Astrocyte (in vitro differentiated cells and primary cell): ENCODE data around the gene C3orf33.

ENCODE experiments used
- EZH2 ChIP-seq: IDR thresholded peaks from 2 replicates; pipeline ENCODE4 v1.6.1; 2012; ENCODE audit warnings: mild to moderate bottlenecking, low read length, inconsistent platforms; ENCODE audit not compliant: insufficient read depth
- TF ChIP-seq, protein P1 (sequence below): IDR thresholded peaks from 2 replicates; pipeline ENCODE4 v1.5.1; 2011; ENCODE audit warnings: low read depth, mild to moderate bottlenecking, inconsistent platforms, low read length, moderate library complexity; ENCODE audit not compliant: insufficient read depth

GRCh38 chr3:155847993-155848392, 41.9 kb upstream of the C3orf33 start:
- TF ChIP-seq, protein P1, sequence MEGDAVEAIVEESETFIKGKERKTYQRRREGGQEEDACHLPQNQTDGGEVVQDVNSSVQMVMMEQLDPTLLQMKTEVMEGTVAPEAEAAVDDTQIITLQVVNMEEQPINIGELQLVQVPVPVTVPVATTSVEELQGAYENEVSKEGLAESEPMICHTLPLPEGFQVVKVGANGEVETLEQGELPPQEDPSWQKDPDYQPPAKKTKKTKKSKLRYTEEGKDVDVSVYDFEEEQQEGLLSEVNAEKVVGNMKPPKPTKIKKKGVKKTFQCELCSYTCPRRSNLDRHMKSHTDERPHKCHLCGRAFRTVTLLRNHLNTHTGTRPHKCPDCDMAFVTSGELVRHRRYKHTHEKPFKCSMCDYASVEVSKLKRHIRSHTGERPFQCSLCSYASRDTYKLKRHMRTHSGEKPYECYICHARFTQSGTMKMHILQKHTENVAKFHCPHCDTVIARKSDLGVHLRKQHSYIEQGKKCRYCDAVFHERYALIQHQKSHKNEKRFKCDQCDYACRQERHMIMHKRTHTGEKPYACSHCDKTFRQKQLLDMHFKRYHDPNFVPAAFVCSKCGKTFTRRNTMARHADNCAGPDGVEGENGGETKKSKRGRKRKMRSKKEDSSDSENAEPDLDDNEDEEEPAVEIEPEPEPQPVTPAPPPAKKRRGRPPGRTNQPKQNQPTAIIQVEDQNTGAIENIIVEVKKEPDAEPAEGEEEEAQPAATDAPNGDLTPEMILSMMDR, result no peak
- no peak for TF ChIP-seq EZH2
